Fibroblast of villous mesenchyme (primary cell): ENCODE results near the gene SLC2A9. TPM values are rescaled to one million over a fixed set of nuclear protein-coding genes. Genes with fewer than 3 reads are reported as not detected.

ENCODE experiments used
- DNase-seq: peaks from one replicate; pipeline ENCODE4 v3.0.0-alpha.2; 2010; ENCODE audit warnings: low read depth
- H3K4me3 ChIP-seq: 2 replicates; pipeline ENCODE4 v1.5.1; 2011; ENCODE audit warnings: low read depth, mild to moderate bottlenecking, low read length
- total RNA-seq: library from RNA; depleted of rRNA; stranded (reverse); fragments of >200 nt; gene quantifications from 2 replicates; pipeline ENCODE4 v1.2.3, GENCODE V29; 2012
- TF ChIP-seq, protein P1 (sequence below): IDR thresholded peaks from 2 replicates; pipeline ENCODE4 v1.5.1; 2012; ENCODE audit warnings: low read depth, mild to moderate bottlenecking, low read length; ENCODE audit not compliant: insufficient read depth

The SLC2A9 gene
- total RNA-seq, 1 donor, result 0.43 TPM

- H3K4me3 ChIP-seq, result no peak overlapping the region
- TF ChIP-seq, protein P1, sequence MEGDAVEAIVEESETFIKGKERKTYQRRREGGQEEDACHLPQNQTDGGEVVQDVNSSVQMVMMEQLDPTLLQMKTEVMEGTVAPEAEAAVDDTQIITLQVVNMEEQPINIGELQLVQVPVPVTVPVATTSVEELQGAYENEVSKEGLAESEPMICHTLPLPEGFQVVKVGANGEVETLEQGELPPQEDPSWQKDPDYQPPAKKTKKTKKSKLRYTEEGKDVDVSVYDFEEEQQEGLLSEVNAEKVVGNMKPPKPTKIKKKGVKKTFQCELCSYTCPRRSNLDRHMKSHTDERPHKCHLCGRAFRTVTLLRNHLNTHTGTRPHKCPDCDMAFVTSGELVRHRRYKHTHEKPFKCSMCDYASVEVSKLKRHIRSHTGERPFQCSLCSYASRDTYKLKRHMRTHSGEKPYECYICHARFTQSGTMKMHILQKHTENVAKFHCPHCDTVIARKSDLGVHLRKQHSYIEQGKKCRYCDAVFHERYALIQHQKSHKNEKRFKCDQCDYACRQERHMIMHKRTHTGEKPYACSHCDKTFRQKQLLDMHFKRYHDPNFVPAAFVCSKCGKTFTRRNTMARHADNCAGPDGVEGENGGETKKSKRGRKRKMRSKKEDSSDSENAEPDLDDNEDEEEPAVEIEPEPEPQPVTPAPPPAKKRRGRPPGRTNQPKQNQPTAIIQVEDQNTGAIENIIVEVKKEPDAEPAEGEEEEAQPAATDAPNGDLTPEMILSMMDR, result no peak
Measured at GRCh38 chr4:9937078-9937477, 84.2 kb downstream of the SLC2A9 start.

GRCh38 chr4:9936129-9936644 is 85.1 kb downstream of the SLC2A9 start:
- no peak overlapping the region for H3K4me3 ChIP-seq
- TF ChIP-seq, protein P1, result no peak
- no peak for DNase-seq

More at GRCh38 chr4:9937078-9937477, 84.2 kb downstream of the SLC2A9 start:
- no peak for DNase-seq

GRCh38 chr4:9933956-9934355 is 87.3 kb downstream of the SLC2A9 start:
- TF ChIP-seq, protein P1, result no peak
- H3K4me3 ChIP-seq, result no peak overlapping the region
- no peak for DNase-seq

DNA sequence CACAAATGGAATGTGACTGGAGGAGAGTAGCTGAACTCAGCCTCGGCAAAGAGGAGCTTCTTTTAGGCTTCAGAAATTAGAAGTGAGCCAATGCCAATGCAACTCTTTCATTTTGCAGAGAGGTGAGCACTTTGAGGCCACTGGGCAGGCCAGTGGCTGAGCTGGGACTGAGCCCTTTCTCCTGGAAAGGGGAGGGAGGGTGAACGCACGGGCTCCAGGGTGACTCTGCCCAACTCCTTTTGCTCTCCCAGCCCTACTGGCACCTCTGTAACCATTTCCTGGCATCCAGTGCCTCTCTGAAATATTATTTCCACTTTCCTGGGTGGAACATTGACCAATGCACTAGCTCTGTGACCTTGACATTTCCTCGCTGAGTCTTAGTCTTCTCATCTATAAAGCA is 88.1 kb downstream of the SLC2A9 start:
- no peak overlapping the region for H3K4me3 ChIP-seq
- DNase-seq, result no peak
- TF ChIP-seq, protein P1, result no peak

DNA sequence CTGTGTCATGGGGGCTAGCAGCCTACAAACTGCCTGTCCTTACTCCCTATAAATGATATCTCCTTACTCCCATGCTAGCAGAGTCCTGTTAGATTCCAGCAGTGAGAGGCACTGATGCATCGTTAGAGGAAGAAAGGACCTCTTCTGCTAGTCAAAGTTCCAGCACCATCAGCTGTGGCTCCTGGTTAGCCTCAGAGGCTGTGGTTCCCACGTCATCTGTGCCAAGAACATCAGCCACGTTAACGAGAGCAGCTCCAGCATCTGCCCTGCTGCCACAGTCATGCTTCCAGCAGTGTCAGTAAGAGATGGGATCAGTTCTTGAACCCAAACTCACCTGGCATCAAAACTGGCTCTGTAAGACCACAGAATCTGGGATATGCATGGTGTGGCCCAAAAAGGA is 88.5 kb downstream of the SLC2A9 start:
- TF ChIP-seq, protein P1, result no peak
- no peak overlapping the region for H3K4me3 ChIP-seq
- DNase-seq, result no peak

DNA sequence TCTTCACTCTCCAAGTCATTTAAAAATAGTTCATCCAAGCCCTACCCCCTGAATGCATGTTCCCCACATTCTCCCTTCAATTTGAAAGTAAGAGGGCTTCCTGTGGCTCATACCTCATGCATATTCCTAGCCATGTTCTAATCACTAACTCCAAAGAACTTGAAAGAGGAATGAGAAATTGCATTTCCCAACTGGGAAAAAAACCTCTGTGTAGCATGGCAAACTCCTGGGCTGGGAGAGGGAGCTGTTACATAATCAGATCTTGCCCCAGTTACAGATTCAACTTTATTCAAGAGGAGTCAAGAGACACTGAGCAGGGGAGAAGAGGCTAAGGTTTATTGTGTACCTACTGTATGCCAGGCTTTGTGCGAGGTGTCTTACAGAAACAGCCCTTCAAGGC is 90.2 kb downstream of the SLC2A9 start:
- DNase-seq, result no peak
- no peak overlapping the region for H3K4me3 ChIP-seq
- TF ChIP-seq, protein P1, result no peak

DNA sequence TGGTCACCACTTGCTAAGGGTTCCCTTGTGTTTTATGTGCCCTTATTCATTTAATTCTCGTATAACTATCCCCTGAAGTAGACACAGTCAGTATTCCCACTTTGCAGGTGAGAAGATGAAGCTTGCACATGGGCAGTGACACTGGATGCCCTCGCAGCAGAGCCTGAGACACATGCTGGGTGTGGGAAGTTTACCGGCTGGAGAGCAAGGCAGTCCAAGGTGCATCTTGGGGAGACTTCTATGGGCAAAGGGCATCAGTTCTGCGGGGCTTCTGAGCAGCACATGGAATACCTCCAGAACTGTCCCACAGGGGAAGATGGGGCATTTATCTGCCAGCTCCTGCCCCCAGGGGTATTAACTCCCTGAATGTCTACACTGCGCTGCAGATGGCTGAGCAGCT is 92.2 kb downstream of the SLC2A9 start:
- DNase-seq, result no peak
- TF ChIP-seq, protein P1, result no peak
- no peak overlapping the region for H3K4me3 ChIP-seq
